Islet precursor cell (in vitro differentiated cells): Measurements from ENCODE around the gene SLC38A3.

Experiments used
- DNase-seq: peaks from one replicate; pipeline ENCODE4 v3.0.0-alpha.2; 2018

The SLC38A3 gene

DNA sequence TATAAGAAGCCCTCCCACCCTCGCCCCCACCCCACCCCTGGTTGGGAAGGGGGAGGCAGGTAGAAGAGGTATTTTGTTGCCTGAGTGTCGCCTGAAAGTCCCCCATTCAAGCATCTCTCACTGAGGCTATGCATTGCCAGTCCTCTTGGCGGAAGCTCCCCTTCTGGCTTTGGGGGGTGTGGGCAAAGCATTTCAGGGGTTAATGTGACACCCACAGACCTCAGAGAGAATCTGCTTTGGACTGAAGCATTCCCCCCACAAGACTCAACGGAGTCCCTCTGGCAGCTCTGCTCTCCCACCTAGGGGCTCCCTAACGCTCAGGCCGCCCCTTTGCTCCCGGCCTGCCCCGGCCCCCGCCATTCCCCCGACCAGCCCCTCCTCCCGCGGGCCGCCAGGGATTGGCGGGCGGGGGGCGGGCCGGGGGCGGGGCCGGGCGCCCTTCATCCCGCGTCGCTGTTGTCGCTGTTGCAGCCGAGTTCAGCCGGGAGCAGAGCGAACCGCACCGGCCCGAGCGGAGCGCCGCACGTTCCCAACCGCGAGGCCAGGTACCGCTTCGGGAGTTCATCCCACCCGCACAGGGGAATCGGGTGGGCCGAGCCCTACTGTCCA is at the start of gene SLC38A3:
SLC38A3 (plus strand) TSS at position 468 of the 609 bp plus-strand sequence. CDS start 8,929 bp downstream, outside the sequence.
- peak; percentile 81 for DNase-seq

DNA sequence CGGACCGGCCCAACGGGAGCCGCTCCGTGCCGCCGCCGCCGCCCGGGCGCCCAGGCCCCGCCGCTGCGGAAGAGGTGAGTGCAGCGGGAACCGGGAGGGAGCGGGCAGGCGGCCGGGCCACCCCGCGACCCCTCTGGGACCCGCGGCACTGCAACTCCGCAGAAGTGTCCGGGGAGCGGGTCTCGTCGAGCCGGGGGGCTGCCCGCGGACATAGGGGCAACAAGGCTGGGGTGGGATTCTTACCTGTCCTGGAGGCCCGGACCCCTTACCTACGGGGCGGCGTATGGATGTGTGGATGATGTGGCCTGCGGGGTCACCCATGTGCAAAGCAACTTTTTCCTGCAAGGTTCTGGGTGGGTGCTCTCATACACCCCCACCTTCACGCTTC is 49.6 kb upstream of the SLC38A3 start:
- DNase-seq: no peak

DNA sequence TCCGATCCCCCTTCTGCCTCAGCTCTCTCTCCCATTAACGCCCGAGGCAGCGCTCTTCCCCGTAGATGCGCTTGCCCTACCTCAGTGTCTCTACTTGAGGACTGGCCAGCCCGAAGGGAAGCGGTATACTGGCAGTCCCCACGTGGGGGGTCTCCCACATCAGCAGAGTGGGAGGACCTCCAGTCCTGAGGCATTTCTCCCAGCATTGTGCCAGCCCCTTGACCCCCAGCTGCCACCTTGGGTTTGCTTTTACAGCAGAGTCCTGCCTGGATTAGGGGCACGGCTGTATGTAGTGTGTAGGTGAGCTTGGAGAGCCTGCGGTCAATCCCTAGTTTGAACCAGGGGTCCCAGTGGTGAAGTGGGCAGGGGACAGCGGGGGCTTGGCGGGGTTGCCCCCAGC is 49.2 kb upstream of the SLC38A3 start:
- no peak for DNase-seq

DNA sequence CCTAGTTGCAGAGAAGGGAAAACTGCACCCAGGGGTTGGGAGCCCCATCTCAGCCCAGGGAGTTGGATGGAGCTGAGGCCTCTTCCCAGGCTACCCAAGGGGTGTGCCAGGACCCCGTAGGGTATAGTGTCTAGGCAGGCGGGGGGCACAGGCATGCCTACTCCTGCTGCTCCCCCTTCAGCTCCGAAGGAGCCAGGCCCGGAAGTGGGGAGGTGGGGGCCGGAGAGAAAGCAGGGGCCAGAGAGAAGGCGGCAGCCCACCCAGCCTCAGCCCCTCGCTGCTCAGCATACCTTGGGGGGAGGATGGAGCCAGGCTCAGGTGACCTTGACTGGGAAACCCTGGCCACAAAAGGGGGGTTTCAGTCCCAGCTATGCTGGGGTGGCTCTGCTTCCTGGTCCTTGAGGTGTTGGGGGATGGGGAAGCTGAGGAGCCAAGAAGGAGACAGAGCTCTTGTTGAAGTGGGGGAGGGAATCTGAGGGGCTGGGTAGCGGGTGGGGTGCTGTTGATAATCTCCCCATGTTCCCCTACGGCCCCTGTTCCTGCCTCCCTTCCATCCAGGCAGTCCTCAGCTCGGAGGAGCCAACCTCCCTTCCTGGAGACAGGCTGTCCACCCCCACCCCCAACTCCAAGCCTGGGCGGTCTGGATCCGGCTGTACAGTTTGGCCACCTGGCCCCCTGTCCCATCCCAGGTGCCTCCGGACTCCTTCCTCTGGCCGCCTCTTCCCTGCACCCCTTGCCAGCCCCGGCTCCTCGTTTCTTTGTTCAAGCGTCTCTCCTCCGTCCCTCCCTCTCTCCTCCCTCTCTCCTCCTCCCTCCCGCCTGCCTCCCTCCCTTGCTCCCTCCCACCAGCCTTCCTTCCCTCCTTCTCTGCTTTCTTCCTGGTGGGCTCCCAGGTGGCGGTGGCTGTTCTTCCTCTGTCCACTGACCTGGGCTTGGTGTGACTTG is 48.2 kb upstream of the SLC38A3 start:
- DNase-seq: no peak

DNA sequence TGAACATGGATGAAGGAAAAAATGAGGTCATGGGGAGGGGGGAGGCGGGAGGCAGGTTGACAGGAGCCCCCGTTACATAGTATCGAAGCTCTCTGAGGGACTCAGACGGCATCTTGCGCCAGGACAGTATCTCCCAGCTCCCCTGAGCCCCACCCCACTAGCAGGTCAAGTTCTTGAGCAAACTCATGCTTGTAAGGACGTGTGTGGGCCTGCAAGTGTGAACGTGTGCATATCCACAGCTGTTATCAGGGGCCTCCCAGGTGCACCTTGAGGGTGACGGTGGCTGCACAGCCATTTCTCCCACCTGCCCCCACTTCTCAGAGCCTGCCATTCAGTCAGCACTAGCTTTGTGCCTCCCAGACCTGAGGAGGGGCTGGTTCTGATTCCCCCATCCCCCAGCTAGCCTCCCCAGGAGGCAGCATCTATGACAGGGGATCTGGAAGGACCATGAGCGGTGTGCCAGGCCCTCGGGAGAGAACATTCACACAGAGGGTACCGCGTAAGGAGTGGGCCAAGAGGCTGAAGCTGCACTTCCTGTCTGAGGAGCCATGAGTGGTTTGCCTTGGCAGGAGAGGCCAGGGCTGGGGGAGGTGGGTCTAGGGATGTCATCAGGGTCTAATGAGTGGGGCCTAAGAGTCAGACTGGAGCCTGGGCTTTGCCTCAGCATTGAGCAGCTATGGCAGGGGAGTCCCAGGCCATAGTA is 47.1 kb upstream of the SLC38A3 start:
- no peak for DNase-seq

DNA sequence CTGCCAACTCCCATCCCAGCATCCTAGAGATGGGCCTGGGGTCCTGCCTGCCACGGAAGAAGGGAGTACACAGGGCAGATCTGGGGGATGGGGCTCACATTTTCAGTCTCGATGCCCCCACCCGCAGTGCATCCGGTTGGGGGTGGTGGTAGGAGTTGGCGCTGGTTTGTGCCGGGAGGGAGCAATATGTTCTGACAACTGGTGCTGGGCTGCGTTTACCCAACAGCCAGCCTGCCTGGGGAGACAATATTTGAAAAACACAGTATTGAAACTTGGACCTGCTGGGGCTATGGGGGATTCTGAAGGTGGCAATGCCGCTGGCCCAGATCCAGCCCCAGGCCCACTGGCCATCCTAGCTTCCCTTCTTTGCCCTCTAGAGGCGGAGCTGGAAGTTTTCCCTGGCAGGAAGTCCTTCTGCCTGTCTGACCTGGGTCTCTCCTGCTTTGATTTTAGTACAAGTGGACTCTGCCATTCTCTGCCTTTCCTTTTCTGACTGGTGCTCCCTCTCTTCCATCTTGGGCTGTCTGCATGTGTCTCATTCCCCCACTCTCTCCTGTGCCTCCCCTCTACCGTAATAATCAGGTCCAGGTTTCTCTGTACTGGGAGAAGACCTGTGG is 46.4 kb upstream of the SLC38A3 start:
- no peak for DNase-seq

DNA sequence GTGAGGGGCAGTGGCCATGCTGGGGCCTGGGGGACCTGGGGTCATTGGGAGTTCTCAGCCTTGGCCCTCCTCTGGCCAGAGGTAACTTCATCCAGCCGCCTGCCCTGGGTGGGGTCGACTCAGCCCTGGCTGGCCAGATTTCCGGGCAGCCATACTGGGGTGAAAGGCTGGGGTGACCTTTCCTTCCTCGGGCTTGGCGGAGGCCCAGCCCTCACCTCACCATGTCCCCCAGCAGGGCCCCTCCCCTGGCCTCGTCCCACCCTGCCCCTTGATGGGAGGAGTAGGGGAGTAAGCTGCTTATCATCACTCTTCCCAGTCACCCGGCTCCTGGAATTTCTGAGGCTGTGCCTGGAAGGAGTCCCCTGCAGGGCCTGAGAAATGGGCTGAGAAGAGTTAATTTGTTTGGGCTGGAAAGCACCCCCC is 44.5 kb upstream of the SLC38A3 start:
- no peak for DNase-seq

DNA sequence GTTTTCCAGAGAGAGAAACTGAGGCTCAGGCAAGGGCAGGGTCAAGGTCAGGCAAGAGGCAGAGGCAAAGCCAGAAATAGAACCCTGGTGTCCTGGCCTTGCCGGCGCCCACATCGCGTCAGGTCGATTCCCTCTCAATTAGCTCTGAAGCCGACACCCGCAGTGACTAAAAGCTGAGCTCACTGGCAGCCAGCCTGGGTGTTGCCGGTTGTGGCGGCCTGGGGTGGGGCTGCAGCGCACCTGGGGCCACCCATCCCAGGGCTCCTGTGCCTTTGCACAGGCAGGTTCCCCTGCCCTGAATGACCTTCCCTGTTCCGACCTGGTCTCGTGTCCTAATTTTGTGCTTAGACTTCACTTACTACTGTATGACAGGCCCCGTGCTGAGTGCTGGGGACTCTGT is 43.8 kb upstream of the SLC38A3 start:
- DNase-seq: no peak

DNA sequence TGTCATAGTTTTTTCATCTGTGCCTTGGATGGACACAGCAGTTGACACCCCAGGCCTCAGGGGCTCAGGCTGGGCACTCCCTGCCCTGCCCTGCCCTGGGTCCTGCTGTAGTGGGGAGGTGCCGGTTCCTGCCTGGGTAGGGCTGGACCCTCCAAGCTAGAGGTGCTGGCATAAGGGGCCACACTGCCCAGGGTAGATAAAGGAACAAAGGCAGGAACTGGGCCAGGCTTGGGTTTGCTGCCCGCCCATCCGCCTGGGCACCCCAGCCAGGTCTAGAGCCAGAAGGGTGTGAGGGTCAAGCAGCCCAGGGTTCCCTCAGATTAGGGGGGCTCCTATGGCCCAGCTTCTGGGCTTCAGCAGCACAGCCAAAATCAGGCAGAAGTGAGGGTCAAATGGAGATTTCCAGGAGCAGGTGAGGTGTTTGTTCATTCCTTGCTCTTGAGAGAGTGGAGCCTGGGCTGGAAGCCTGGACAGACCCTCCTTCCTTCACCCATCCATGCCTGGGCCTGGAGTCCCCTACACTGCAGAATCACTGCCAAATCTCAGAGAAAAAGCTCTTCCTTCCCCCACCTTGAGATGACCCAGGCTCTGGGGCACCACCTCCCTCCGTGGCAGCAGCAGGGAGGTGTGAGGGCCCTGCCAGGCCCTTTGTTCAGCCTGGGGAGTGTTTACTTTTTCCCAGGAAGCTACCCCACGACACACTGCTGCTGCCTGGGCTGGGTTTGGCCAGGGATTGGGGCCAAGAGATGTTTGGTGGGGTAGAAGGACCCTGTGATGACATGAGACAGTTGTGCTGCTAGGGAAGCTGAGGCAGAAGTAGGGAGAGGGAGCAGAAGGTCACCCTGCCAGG is 42.8 kb upstream of the SLC38A3 start:
- no peak for DNase-seq

DNA sequence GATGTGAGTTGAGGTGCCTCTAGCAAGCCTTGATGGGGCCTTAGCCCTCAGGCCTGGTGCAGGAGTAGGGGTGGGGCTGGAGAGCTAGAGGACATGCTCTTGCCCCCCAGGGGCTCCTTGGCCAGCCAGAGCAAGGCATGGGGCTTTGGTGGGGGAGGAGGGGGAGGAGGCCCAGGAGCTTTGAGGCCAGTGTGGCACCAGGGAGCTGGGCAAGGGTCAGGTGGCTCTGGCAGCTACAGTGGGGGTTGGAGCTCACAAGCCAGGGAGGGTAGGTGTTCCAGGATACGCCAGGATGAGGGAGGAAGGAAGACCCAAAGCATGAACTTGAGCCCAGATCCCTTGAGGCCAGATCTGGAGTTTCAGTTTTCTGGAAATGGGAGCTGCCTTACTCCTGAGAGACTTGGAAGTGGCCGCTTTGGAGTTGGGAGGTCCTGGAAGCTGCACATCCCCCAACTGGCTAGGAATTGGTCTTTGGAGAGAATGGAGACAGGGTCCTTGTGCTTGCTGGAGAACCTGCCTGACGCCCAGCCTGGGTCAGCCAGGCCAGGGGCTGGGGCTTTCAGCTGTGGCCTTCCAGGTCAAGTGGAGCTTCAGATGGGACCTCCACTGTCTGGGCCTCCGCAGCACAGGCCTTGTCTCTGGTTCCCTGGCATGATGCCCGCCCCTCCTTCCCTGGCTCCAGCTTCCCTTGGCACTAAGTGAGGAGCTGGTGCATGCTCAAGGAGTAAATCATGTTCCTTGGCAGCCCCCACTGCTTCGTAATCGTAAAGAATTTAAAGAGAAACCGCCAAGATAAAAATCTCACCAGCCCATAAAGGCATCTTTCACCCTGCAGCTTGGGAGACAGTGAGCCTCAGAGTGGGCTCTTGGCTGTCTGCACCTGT is 41.3 kb upstream of the SLC38A3 start:
- DNase-seq: no peak

DNA sequence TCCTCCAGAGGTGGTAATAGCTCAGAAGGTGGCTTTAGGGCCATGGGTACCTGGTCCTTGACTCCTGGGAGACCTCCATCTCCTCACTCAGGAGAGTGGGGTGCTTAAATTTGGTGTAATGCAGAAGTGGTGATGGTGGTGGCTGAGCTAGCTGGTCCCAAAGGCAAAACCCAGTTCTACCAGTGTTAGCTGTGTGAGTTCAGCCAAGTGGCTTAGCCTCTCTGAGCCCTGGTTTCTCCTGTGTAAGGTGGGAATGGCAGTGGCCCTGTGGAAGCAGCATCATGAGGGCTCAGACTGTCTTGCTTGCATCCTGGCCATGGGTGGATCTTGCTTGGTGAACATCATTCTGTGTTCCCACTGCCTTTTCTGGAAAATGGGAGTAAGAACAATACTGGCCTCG is 40.6 kb upstream of the SLC38A3 start:
- no peak for DNase-seq

DNA sequence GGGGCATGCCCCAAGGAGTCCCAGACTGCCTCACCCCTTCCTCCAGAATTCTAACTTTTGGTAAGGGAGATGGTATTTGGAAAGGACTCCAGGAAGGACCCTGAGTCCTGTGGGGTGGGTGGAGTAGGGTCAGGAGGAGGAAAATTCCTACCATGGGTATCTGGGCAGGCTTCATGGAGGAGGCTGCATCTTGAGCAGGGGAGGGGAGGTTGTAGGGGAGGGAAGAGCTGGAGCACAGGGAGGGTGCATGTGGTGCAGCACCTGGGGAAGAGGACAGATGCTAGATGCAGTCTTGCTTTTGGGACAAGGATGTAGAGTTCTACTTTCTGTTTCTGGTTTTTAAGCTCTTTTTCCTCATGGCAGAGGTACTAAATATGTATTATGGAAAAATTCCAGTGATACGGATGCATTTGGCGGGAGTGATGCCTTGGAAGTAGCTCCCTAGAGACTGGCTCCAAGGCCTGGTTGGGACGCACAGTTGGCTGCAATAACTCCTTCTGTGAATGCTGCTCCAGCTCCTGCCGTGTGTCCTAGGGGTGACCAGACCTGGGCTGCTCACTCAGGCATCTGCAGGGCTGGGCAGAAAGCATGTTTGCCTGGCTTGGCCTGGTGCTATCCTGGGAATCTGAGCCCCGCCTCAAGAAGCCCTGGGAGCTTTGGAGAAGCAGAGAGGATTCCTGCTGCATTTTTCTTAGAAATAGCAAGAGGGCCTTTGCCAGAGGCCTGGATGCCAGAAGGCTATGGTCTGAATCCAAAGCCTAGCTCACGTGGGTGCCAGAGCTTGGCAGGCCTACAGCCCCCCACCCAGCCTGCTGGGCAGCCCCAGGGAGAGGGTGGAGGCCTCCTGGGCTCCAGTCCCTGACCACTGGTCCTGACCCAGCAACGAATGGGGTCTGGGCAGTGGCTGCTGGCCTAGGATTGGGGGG is 39.8 kb upstream of the SLC38A3 start:
- peak; percentile 85 for DNase-seq

DNA sequence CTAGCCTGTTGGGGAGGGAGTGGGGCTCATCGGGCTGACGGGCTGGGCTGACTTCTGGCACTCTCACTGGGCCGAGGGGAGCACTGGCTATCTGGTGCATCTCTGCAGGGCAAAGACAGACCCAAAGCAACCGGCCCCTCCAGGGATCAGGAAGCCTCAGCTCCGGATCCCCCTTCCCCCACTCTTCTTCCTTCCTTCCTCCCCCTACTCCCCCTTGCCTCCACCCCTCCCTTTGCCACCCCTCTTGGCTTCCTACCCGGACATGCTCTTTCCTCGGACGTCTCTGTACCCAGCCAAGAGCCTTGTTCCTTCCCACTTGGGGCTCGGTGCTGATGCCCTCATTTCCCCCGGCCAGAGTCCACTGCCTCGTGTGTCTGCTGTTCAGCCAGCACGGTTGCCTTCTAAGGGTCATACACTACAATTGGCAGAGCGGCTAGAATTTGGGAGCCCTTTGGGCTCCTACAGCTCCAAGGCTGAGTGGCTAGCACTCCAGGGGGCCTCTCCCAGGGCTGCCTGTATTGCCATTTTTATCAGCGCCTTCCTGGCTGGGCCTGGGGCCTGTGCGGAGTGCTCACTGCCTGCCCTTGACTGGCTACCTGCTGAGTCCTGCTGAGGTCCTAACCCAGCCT is 39.0 kb upstream of the SLC38A3 start:
- DNase-seq: no peak

DNA sequence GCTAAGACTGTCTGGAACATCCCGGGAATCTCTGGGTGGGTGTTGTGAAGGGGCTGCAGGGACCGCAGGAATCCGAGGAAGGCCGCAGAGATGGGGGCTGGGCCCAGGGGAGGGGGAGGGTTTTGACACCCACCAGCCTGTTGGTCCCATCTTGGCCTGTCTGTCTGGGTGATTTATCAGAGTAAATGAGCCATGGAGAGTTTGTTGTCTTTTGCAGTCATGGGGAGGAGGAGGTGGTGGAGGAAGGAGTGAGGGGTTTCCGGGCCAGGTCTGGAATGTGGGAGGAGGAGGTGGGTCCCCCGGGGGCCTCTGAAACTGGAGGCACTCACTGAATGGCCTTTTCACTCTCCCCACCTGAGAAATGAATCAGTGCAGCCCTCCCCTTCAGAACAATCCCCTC is 38.5 kb upstream of the SLC38A3 start:
- DNase-seq: no peak

DNA sequence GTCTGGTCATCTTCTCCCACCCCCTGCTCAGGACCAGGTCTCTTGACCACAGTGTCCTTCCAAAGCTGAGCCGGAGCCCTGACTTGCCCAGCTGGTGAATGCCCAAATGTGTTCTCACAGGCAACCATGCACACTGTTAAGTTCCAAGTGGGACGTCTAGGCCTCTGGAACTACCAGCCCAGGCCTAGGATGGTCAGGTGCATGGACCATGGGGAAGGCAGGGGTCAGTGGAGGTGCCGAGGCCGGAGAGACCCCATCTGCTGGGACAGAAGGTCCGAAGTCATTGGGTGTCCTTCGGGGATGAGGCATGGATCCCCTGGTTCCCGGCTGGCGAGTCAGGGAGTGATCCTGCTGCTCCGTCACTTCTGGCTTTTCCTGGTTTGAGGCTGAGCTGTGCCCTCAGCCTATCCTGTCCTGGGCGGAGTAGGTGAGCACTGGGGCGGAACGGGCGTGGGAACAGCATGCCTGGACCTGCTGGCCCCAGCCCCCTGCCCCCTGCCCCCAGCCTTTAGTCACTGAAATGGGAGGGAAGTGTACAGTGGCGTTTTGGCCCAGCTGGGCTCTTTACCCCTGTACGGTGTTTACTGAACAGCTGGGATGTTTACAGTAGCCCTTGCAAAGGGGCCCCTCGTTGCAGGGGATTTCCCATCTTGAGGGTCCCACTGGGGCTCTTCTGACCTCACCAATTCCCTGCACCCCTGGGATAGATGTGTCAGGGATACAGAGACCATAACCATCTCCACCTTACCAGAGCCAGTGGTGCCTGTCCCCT is 37.8 kb upstream of the SLC38A3 start:
- DNase-seq: no peak

DNA sequence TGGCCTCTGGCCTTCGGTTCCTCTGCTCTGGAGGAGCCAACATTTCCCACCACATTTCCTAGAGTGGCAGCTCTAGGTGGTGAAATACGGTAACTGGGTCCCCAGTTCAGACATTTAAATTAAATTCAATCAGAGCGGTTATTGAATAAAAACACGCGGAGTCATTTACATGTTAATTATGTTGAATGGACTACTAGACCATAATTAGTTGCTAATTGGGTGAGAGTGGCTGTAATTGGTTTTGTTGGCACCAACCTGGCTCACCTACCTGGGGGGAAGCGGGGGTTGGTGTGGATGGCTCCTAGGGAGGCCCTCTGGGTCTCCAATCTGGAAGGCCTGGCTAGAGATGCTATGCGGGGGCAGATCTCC is 37.2 kb upstream of the SLC38A3 start:
- DNase-seq: no peak

DNA sequence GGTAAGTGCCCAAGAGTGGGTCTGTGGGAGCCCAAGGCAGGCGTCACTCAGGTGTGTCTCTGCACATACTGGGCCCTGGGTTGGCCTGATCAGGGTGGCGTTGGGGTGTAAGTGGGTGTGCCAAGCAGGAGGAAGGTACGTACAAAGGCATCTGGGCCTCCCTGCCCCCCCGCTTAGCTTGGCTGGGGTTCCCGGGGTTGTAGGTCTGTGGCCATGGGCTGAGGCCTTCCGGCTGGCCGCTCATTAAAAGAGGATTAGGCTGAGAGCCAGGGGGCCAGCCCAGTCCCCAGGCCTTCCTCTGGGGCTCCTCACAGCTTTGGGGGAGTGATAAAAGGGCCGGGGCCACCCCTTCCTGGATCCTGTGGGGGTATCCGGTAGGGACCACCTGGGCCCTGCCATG is 36.7 kb upstream of the SLC38A3 start:
- no peak for DNase-seq

DNA sequence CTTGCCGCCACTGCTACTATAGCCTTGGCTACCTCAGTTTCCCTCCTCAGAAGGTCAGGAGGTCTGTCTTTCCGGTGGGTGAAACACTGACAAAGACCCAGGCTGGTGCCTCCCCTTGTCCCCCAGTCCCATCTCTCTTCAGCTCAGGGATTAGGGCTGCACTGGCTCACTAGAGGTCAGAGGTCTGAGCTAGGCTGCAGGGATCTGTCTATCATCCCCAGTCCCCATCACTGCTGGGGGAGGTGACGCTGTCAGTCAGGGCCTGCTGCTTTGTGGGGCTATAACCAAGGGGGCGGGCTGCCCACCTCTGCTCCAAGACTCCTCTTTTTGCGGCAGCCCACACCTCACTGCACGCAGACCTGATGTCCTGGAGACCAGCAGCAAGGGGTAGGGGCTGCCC is 36.3 kb upstream of the SLC38A3 start:
- DNase-seq: no peak
